HG03066 (cell line): ENCODE results near the gene SHISA5.
A peak's percentile ranks its signal among the peaks of the same experiment; 100 is the strongest.
"Not testable (repeated sequence)": the region's sequence is repeated elsewhere in the genome, so short reads cannot be mapped to it uniquely, and the experiment has no call there.

Experiments used
- ATAC-seq: cut with Tn5 transposase; IDR thresholded peaks from one replicate; pipeline ENCODE4 v1.9.1; 2021; ENCODE audit warnings: low read depth; ENCODE audit not compliant: unreplicated experiment

The SHISA5 gene

DNA sequence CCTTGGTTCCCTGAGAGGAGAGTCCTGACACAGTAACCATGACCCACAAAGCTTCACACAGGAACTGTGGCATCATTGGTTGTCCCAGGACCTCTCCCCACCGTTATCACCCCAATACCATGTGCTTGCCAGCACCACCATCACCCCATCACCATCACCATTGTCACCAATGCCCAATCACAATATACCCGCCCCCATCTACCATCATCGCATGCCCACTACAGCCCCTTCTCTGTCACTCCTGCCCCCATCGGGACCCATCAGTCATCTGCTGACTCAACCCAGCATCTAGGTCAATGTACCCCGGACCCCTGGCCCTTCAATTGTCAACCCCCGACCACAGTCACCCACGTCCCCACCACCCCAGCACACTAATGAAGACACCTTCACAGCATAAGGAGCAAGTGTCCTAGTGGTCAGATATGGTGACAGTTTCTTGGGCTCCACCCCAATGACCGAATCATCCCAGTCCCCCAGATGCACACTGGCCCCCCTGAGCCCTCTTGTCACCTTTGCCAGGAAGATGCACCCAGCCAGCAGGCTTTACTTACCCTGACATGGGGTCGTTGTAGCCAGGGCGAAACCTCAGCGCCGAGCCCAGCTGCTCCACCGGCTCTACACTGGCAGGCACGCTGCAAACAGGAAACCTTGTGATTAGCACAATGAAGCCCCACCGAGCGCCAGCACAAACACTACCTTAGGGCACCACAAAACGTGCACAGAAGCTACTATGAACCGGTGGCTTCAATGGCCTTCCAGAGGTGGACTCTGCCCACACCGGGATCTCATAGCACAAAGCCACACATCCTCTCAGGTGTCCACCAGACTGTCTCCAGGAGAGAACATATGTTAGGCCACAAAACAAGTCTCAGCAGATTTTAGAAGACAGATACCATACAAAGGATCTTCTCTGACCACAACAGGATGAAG, 25.1 kb downstream of the SHISA5 start:
- no peak for ATAC-seq

GRCh38 chr3:48477959-48478520, 25.9 kb downstream of the SHISA5 start:
- ATAC-seq: no peak

DNA sequence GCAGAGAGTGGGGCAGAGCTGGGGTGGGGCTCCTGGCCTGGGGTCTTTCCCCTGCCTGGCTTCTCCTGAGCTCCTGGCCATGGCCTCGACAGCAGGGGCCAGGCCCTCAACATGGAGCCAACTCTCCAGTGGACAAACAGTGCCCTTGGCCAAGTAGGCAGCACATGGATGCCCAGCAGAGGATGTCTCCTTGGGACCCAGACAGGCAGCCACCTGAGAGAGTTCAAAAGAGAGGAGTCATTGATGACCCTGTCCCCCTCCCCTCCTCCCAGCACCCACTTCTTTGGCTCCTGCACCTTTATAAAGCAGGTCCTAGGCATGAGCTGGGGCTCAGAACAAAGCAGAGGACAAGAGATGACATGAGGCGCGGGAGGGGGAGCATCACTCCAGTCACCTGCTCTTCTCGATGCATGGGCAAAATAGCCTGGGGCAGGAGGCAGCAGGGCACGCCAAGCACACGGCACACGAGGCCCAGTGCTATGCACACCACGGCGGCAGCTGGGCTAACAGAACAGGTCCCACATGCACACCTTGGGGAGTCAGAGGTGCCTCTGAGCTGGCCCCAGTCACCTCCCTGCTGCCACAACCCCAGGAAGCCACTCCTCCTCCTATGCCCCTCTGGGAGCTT, 27.4 kb downstream of the SHISA5 start:
- ATAC-seq: no peak

GRCh38 chr3:48475188-48475587, 28.8 kb downstream of the SHISA5 start:
- ATAC-seq: no peak

- ATAC-seq: no peak
These were observed 29.4 kb downstream of the SHISA5 start for GRCh38 chr3:48474619-48475018.

GRCh38 chr3:48474031-48474430, 29.9 kb downstream of the SHISA5 start:
- not testable (repeated sequence) for ATAC-seq

- no peak for ATAC-seq
These were observed 30.4 kb downstream of the SHISA5 start for GRCh38 chr3:48473617-48473952.

DNA sequence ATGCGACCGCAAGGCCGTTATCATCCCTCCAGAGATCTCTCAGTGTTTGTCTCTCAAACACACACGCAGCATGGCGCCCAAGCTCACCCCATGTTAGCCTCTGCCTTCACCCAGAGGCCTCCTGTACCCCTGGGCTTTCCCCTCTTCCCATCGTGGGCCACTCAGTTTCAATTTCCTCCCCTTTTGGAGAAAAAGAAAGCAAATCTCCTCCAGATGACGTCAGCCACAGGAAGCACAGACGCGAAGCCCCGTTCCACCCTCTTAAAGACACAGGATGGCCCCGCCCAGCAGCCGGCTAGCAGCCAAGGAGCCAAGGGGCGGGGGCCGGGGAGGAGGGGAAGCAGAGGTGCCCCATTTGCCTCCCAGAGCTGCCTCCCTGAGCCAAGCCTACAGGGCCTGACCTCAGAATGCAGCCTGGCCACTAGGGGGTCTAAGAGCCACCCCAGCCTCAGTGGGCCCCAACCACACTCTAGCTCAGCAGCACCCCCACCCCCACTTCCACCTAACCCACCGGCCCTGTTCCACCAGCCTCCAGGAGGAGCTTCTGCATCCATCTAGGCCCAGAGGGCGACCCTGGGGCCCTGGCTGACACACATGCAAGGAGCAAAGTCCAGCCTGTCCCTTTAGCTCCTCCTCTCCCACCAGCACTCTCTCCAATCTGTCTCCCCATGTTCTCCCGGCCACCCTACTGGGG, 30.9 kb downstream of the SHISA5 start:
- peak; percentile 80 for ATAC-seq

GRCh38 chr3:48472673-48472922, 31.4 kb downstream of the SHISA5 start:
- peak; percentile 16 for ATAC-seq

GRCh38 chr3:48470286-48470685, 33.7 kb downstream of the SHISA5 start:
- no peak for ATAC-seq

DNA sequence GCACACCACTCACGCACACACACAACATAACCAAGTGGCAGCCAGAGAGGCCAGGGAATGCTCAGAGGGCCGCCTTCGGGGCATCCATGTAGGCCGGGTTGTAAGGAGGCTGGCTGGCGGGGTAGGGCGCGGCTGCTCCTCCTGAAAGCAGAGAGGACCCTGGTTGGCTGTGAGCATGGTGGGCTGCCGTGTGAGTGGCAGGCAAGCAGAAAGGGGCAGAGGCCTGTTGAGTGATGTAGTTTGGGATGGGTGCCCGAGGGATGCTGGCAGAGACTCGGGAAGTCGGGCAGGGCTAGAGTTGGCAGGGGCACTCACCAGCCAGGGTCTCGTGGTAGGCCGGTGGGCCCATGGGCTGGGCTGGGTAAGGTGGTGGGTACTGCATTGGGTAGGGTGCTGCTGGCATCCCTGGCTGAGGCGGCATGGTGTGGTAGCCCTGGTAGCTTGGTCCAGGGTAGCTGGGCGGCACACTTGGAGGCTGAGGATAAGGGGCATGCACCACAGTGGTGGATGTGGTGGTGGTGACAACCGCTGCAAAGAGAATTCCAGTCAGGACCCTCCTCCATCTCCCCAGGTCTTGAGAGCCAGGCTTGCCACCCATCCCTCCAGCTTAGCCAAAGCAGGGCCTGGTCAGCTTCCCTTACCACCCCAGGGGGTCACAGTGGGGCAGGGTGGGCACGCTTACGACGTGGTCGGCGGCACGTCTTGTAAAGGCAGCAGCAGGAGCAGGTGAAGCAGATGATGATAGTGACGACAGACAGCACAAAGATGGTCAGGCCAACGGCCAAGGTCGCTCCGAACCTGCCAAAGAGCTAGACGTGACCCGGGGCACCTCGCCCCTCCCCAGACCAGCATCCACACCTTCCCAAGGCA, 34.7 kb downstream of the SHISA5 start:
- ATAC-seq: no peak

DNA sequence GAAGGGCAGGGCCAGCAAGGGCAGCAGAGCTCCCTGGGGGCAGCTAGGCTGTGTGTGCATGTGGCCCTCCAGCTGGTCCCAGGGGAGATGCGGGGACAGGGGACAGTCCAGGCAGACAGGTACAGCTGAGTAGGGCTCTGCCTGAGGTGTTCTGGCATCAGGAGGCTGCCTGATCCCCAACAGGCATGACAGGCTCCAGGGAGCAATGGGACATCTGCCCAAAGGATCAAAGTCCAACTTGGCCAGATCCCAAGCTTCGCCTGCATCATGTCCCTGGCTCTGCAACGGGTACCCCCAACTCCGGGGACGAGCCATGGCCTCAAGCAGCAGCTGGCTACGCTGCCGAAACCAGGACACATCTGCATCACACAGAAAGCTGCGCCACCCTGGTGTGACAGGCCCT, 35.6 kb downstream of the SHISA5 start:
- no peak for ATAC-seq

DNA sequence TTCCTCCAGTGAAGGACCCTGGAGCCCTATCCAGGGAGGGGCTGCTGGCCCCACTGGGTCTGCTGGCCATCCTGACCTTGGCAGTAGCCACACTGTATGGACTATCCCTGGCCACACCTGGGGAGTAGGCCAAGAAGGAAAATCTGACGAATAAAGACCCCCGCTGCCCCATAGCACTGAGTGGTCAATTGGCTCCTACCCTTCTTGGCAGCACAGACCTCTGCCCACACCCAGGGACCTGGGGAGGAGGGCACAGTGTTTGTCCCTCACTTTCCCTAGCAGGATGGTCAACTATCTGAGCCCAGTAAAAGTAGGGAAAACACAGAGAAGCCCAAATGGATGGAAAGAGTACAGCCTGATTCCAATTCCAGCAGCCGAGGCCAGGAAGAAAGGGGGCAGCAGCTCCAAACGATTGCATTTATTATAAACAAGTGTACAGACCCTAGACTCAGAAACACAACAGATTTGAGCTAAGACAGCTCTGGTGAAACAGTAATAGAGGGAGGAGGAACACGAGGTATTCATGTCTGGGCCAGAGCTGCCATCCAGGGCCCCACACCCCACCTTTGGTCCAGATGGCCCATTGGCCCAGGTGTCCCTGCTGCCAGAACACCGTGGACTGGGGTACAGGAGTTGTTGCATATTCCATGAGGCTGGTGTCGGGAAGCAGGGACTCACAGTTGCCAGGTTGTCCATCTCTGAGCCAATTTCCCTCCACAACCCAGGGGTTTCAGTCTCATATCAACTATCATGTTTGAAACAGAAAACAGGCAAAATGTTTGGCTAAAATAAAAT, 36.3 kb downstream of the SHISA5 start:
- no peak for ATAC-seq

DNA sequence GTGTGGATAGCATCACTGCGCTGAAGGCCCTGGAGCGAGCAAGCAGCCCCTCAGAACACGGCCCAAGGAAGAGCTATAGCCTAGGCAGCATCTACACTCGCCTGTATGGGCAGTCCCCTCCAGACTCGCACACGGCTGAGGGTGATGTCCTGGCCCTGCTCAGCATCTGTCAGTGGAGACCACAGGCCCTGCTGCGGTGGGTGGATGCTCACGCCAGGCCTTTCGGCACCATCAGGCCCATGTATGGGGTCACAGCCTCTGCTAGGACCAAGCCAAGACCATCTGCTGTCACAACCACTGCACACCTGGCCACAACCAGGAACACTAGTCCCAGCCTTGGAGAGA, 36.9 kb downstream of the SHISA5 start:
- ATAC-seq: no peak

DNA sequence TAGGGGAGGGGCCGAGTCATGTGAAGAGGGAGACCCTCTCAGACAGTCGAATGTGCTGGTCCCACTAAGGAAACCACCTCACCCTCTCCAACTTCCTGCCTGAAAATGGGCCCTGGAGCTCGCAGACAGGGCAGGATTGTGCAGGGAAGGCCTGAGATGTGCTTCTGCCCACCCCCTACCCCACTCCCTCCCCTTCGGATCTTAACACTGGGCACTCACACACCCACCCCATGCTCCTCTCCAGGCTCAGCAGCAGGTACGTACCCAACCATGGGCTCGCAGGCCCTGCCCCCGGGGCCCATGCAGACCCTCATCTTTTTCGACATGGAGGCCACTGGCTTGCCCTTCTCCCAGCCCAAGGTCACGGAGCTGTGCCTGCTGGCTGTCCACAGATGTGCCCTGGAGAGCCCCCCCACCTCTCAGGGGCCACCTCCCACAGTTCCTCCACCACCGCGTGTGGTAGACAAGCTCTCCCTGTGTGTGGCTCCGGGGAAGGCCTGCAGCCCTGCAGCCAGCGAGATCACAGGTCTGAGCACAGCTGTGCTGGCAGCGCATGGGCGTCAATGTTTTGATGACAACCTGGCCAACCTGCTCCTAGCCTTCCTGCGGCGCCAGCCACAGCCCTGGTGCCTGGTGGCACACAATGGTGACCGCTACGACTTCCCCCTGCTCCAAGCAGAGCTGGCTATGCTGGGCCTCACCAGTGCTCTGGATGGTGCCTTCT, 37.4 kb downstream of the SHISA5 start:
- peak; percentile 13 for ATAC-seq

- ATAC-seq: peak; percentile 89
These were observed 38.2 kb downstream of the SHISA5 start for GRCh38 chr3:48465531-48466378.

DNA sequence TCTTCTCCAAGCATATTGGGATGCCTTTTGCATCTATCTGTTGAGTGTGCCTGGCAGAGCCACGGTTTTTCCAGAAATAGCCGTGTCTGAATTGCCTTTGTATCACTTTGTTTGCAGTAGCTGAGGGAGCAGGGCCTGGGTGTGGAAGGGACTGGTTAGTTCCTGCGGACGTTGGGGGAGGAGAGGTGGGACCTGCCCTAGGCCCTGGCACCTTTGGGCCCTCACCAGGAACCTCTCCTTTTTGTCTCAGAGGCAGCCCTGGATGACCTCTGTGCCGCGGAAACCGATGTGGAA, 38.8 kb downstream of the SHISA5 start:
- ATAC-seq: no peak

DNA sequence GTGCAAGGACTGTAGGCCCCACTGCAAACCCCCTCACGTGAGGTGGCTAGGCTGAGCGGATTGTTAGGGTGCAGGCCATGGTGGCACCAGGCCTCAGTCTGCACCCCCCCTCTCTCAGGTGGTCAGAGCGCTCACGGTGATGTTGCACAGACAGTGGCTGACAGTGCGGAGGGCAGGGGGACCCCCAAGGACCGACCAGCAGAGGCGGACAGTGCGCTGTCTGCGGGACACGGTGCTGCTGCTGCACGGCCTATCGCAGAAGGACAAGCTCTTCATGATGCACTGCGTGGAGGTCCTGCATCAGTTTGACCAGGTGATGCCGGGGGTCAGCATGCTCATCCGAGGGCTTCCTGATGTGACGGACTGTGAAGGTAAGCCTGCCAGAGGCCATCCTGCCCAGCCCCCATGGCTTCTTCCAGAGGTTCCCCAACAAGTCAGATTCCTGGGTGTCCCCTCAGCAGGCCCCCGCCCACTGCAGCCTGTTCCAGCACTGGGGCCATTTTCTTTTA, 39.2 kb downstream of the SHISA5 start:
- no peak for ATAC-seq
